ENCODE results near the gene CYB561D2.

GRCh38 chr3:50340147-50340447 is 10.6 kb upstream of the CYB561D2 start:
- TF ChIP-seq RBBP5 (conservative IDR thresholded peaks at IDR 0.05) (no peak), POLR2A (IDR thresholded peaks at IDR 0.05; ENCODE audit: low read depth, low read length) (no peak), REST (IDR thresholded peaks at IDR 0.05; ENCODE audit: low read depth, low read length) (no peak), NFIC (IDR thresholded peaks at IDR 0.05; ENCODE audit: low read depth, low read length) (no peak)

Measured in GM12878 (cell line).